CD14-positive monocyte (primary cell): ENCODE results near the gene RPS23. TPM values are rescaled to one million over a fixed set of nuclear protein-coding genes. Genes with fewer than 3 reads are reported as not detected.

Source experiments
- DNase-seq, 3 donors: peaks; one replicate each; pipeline ENCODE4 v3.0.0-alpha.2; 2011 to 2022
- H2AFZ ChIP-seq: 2 replicates; pipeline ENCODE4 v1.6.0; 2012; ENCODE audit warnings: mild to moderate bottlenecking, low read depth, low read length, inconsistent platforms; ENCODE audit not compliant: insufficient read depth, poor library complexity, severe bottlenecking
- H3K27ac ChIP-seq, 2 donors: 1 replicate in 1 of 2; 2 replicates in 1 of 2; pipeline ENCODE4 v1.5.1; 2012 to 2013; ENCODE audit warnings: low read length in 2 of 2, control low read depth in 1 of 2, inconsistent platforms in 1 of 2, low read depth in 1 of 2, mild to moderate bottlenecking in 1 of 2
- H3K27me3 ChIP-seq, 2 donors: one replicate each; pipeline versions ENCODE4 v1.6.0 to v1.6.1; 2011 to 2013; ENCODE audit warnings: low read length in 2 of 2; ENCODE audit not compliant: control insufficient read depth in 2 of 2, insufficient read depth in 2 of 2
- H3K36me3 ChIP-seq, 2 donors: replicated peaks in 1 of 2; 1 replicate in 1 of 2; 2 replicates in 1 of 2; pipeline versions ENCODE4 v1.5.1 to v1.6.1; 2012 to 2013; ENCODE audit warnings: low read length in 2 of 2, control low read depth in 1 of 2, inconsistent platforms in 1 of 2, mild to moderate bottlenecking in 1 of 2; ENCODE audit not compliant: insufficient read depth in 2 of 2, control insufficient read depth in 1 of 2
- H3K4me1 ChIP-seq, 2 donors: 1 replicate in 1 of 2; 2 replicates in 1 of 2; pipeline versions ENCODE4 v1.5.1 to v1.6.1; 2012 to 2013; ENCODE audit warnings: low read length in 2 of 2, control low read depth in 1 of 2, inconsistent platforms in 1 of 2, mild to moderate bottlenecking in 1 of 2, moderate library complexity in 1 of 2; ENCODE audit not compliant: insufficient read depth in 2 of 2, control insufficient read depth in 1 of 2
- H3K4me2 ChIP-seq: replicated peaks from 2 replicates; pipeline ENCODE3; 2012; ENCODE audit warnings: low read length, moderate library complexity, mild to moderate bottlenecking; ENCODE audit not compliant: poor library complexity, severe bottlenecking; ENCODE audit errors: extremely low read depth
- H3K4me3 ChIP-seq, 3 experiments: fragments of 200-600 bp in 1 of 3; sonication (generic) in 1 of 3; replicated peaks in 1 of 3; 1 replicate in 2 of 3; 2 replicates in 1 of 3; pipeline ENCODE4 v1.5.1; 2011 to 2013; ENCODE audit warnings: low read length in 3 of 3, mild to moderate bottlenecking in 3 of 3, control low read depth in 2 of 3, low read depth in 2 of 3, inconsistent platforms in 1 of 3, moderate library complexity in 1 of 3
- H3K79me2 ChIP-seq: 2 replicates; pipeline ENCODE4 v1.6.0; 2012; ENCODE audit warnings: mild to moderate bottlenecking, control low read depth, inconsistent platforms, low read length, moderate library complexity; ENCODE audit not compliant: insufficient read depth
- H3K9ac ChIP-seq: 2 replicates; pipeline ENCODE4 v1.6.0; 2017; ENCODE audit warnings: low read length, mild to moderate bottlenecking; ENCODE audit not compliant: insufficient read depth, poor library complexity, severe bottlenecking
- H3K9me3 ChIP-seq, 2 donors: replicated peaks in 1 of 2; 1 replicate in 1 of 2; 2 replicates in 1 of 2; pipeline versions ENCODE4 v1.5.1 to v1.6.1; 2012 to 2013; ENCODE audit warnings: low read length in 2 of 2, control low read depth in 1 of 2; ENCODE audit not compliant: control insufficient read depth in 1 of 2, insufficient read depth in 1 of 2
- H4K20me1 ChIP-seq: 2 replicates; pipeline ENCODE4 v1.6.0; 2012; ENCODE audit warnings: mild to moderate bottlenecking, low read length, control low read depth, moderate library complexity; ENCODE audit not compliant: insufficient read depth
- H3K27ac Mint-ChIP-seq, 7 donors: one replicate each; pipeline ENCODE4 v1.8.0; 2020; ENCODE audit warnings: mild to moderate bottlenecking in 7 of 7, mixed read lengths in 7 of 7, moderate library complexity in 6 of 7, inconsistent platforms in 2 of 7
- H3K27me3 Mint-ChIP-seq, 3 donors: one replicate each; pipeline ENCODE4 v1.8.0; 2021 to 2022; ENCODE audit warnings: low read depth in 3 of 3, mild to moderate bottlenecking in 3 of 3, mixed read lengths in 3 of 3, moderate library complexity in 3 of 3, inconsistent platforms in 1 of 3
- H3K36me3 Mint-ChIP-seq, 2 donors: one replicate each; pipeline ENCODE4 v1.8.0; 2020; ENCODE audit warnings: mixed read lengths in 2 of 2, inconsistent platforms in 1 of 2, mild to moderate bottlenecking in 1 of 2
- H3K4me1 Mint-ChIP-seq: one replicate; pipeline ENCODE4 v1.8.0; 2020; ENCODE audit warnings: mild to moderate bottlenecking, mixed read lengths
- H3K4me3 Mint-ChIP-seq, 2 donors: one replicate each; pipeline ENCODE4 v1.8.0; 2020; ENCODE audit warnings: mild to moderate bottlenecking in 2 of 2, mixed read lengths in 2 of 2, moderate library complexity in 1 of 2
- H3K9me3 Mint-ChIP-seq, 7 donors: one replicate each; pipeline ENCODE4 v1.8.0; 2020 to 2022; ENCODE audit warnings: mixed read lengths in 7 of 7, mild to moderate bottlenecking in 6 of 7, moderate library complexity in 6 of 7, inconsistent platforms in 2 of 7
- CTCF ChIP-seq: fragments of 200-600 bp; IDR thresholded peaks from one replicate; pipeline ENCODE4 v1.8.0; 2022; ENCODE audit warnings: antibody characterized with exemption, mild to moderate bottlenecking
- WGBS: methylation state at CpG from one replicate; pipeline ENCODE4 v1.1.5; 2013; ENCODE audit warnings: missing lambda C conversion rate; ENCODE audit not compliant: insufficient coverage; 5-methylcytosine and 5-hydroxymethylcytosine counted together
- intact Hi-C, 2 donors: fragments of 100-400 bp; cut with micrococcal nuclease; formaldehyde crosslinking; loops; one replicate each; pipeline versions ENCODE4 v1.15.0 to v1.15.1; 2023
- polyA plus RNA-seq, 3 donors: library from polyadenylated mRNA; depleted of rRNA in 1 of 3; unstranded in 2 of 3; stranded (reverse) in 1 of 3; fragments of 300-500 nt in 2 of 3; fragments of >200 nt in 1 of 3; fragmentation: Illumina TruSeq in 2 of 3; gene quantifications; 1 replicate in 2 of 3; 2 replicates in 1 of 3; pipeline ENCODE4 v1.2.3, GENCODE V29; 2012 to 2021

The RPS23 gene
- polyA plus RNA-seq, 3 donors = 1,200 to 3,765 (median 1,267) TPM

- Mint-ChIP-seq H3K27ac (no peak overlapping the region), H3K9me3 (no peaks in the 10 kb centered on the region), H3K36me3 (peaks cover 12 to 22% of the 10 kb centered on the region in 2 donors), H3K27me3 (no peaks in the 10 kb centered on the region), H3K4me3 (no peak overlapping the region), H3K4me1 (peaks cover 7% of the 10 kb centered on the region)
- H4K20me1 ChIP-seq = no peaks in the 10 kb centered on the region
- no peak overlapping the region for H3K4me2 ChIP-seq
- no peak overlapping the region for H3K27ac ChIP-seq
- H3K27me3 ChIP-seq = no peaks in the 10 kb centered on the region
- no peaks in the 10 kb centered on the region for H3K79me2 ChIP-seq
- WGBS = no CpG with 5 or more reads among the region's 2 CpGs
- H3K9ac ChIP-seq = no peak overlapping the region
- DNase-seq = no peak
- no peaks in the 10 kb centered on the region for H3K9me3 ChIP-seq
- H3K4me1 ChIP-seq = no peaks in the 10 kb centered on the region
- no peak overlapping the region for H3K4me3 ChIP-seq
- intact Hi-C loops = no loop called here
- no peak overlapping the region for H2AFZ ChIP-seq
- H3K36me3 ChIP-seq = peaks cover 0 to 6% of the 10 kb centered on the region in 2 donors
- TF ChIP-seq CTCF = no peak
Measured at GRCh38 chr5:82257247-82257646, 20.9 kb downstream of the RPS23 start.

GRCh38 chr5:82255844-82256243 is 22.3 kb downstream of the RPS23 start:
- no peak for TF ChIP-seq CTCF
- Mint-ChIP-seq H3K27me3 (no peaks in the 10 kb centered on the region), H3K4me1 (peaks cover 7% of the 10 kb centered on the region), H3K4me3 (no peak overlapping the region), H3K27ac (no peak overlapping the region), H3K9me3 (no peaks in the 10 kb centered on the region), H3K36me3 (peaks cover 12 to 22% of the 10 kb centered on the region in 2 donors)
- intact Hi-C loops = no loop called here
- H3K9ac ChIP-seq = no peak overlapping the region
- H2AFZ ChIP-seq = no peak overlapping the region
- H3K4me3 ChIP-seq = no peak overlapping the region
- H3K9me3 ChIP-seq = no peaks in the 10 kb centered on the region
- WGBS = no CpG with 5 or more reads among the region's 1 CpG
- H3K36me3 ChIP-seq = peaks cover 0 to 6% of the 10 kb centered on the region in 2 donors
- H3K4me1 ChIP-seq = no peaks in the 10 kb centered on the region
- no peaks in the 10 kb centered on the region for H3K27me3 ChIP-seq
- no peaks in the 10 kb centered on the region for H3K79me2 ChIP-seq
- no peak overlapping the region for H3K4me2 ChIP-seq
- no peak overlapping the region for H3K27ac ChIP-seq
- no peak for DNase-seq
- no peaks in the 10 kb centered on the region for H4K20me1 ChIP-seq
